NT2/D1 (cell line): Measurements from ENCODE around the gene CTNNA2.

Experiments used
- SUZ12 ChIP-seq: IDR thresholded peaks from 2 replicates; pipeline ENCODE4 v1.6.1; 2011; ENCODE audit not compliant: insufficient read length, insufficient read depth; ENCODE audit errors: extremely low read depth
- YY1 ChIP-seq: IDR thresholded peaks from 2 replicates; pipeline ENCODE4 v1.6.1; 2011; ENCODE audit not compliant: insufficient read length, insufficient read depth
- ZNF274 ChIP-seq: IDR thresholded peaks from 2 replicates; pipeline ENCODE4 v1.6.1; 2011; ENCODE audit warnings: mild to moderate bottlenecking, low read depth, low read length

DNA sequence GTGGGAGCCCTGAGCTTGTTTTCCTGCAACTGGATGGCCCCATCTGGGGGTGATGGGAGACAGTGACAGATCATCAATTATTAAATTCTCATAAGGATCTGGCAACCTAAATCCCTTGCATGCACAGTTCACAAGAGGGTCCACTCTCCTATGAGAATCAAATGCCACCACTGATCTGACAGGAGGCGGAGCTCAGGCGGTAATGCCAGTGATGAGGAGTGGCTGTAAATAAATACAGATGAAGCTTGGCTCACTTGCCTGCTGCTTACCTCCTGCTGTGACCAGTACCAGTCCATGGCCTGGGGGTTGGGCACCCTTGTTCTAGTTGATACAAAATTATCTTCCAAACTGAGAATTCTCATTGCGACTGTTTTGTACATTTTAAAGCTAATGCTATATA is 258.6 kb downstream of the CTNNA2 start:
- TF ChIP-seq ZNF274, result no peak
- TF ChIP-seq SUZ12, result no peak
- no peak for TF ChIP-seq YY1
